HEK293 (cell line): ENCODE data around the gene ITPRID2.

Experiments used
- CTCF ChIA-PET: fragments of 350-600 bp; formaldehyde crosslinking; extraction: SDS; loops from one replicate; lab custom pipeline; 2021; ENCODE audit warnings: antibody characterized with exemption; lab: Yijun Ruan, JAX
- POLR2A ChIA-PET: fragments of 300-600 bp; formaldehyde crosslinking; extraction: SDS; loops from one replicate; lab custom pipeline; 2020; ENCODE audit warnings: antibody characterized with exemption, inconsistent platforms; lab: Yijun Ruan, JAX
- H3K27ac ChIP-seq: fragments of 200-500 bp; sonication (Bioruptor generic); 2 replicates; pipeline ENCODE4 v1.5.1; 2014; ENCODE audit warnings: low read depth, low read length, control low read depth, inconsistent platforms; ENCODE audit errors: extremely low read depth
- H3K36me3 ChIP-seq, 2 experiments: fragments of 200-500 bp in 1 of 2; sonication (Bioruptor generic) in 1 of 2; 1 replicate in 1 of 2; 2 replicates in 1 of 2; pipeline ENCODE4 v1.5.1; 2014 to 2017; ENCODE audit warnings: inconsistent platforms in 2 of 2, low read length in 2 of 2; ENCODE audit not compliant: control insufficient read depth in 2 of 2, insufficient read depth in 1 of 2
- H3K4me1 ChIP-seq: fragments of 200-500 bp; sonication (Bioruptor generic); 2 replicates; pipeline ENCODE4 v1.5.1; 2014; ENCODE audit warnings: mild to moderate bottlenecking, low read length, inconsistent platforms; ENCODE audit not compliant: control insufficient read depth, insufficient read depth
- H3K4me3 ChIP-seq: 2 replicates; pipeline ENCODE4 v1.5.1; 2011; ENCODE audit warnings: low read depth, mild to moderate bottlenecking, control low read depth, low read length, moderate library complexity
- H3K9me3 ChIP-seq: fragments of 200-500 bp; sonication (Bioruptor generic); 2 replicates; pipeline ENCODE4 v1.5.1; 2014; ENCODE audit warnings: low read depth, low read length, inconsistent platforms; ENCODE audit not compliant: control insufficient read depth, insufficient read depth
- CTCF ChIP-seq: fragments of 450-650 bp; formaldehyde crosslinking; IDR thresholded peaks from 2 replicates; pipeline ENCODE4 v1.5.1; 2016; ENCODE audit warnings: missing biosample characterization, missing genetic modification characterization
- IKZF3 ChIP-seq: fragments of 450-650 bp; IDR thresholded peaks from 2 replicates; pipeline ENCODE4 v1.5.0; 2018; ENCODE audit warnings: missing biosample characterization, mild to moderate bottlenecking, missing genetic modification characterization, moderate library complexity
- KLF1 ChIP-seq: fragments of 450-650 bp; formaldehyde crosslinking; IDR thresholded peaks from 2 replicates; pipeline ENCODE4 v1.5.1; 2016; ENCODE audit warnings: missing biosample characterization, missing genetic modification characterization
- KLF10 ChIP-seq: fragments of 450-650 bp; IDR thresholded peaks from 2 replicates; pipeline ENCODE4 v1.5.1; 2018; ENCODE audit warnings: missing biosample characterization, mild to moderate bottlenecking, missing genetic modification characterization
- SALL2 ChIP-seq: fragments of 450-650 bp; formaldehyde crosslinking; IDR thresholded peaks from 2 replicates; pipeline ENCODE4 v1.5.0; 2017; ENCODE audit warnings: missing biosample characterization, mild to moderate bottlenecking, missing genetic modification characterization, borderline replicate concordance
- SETDB1 ChIP-seq: IDR thresholded peaks from one replicate; pipeline ENCODE4 v1.6.1; 2017; ENCODE audit warnings: mild to moderate bottlenecking, low read length, moderate library complexity, mixed read lengths; ENCODE audit not compliant: insufficient read length
- ZNF148 ChIP-seq: fragments of 450-650 bp; formaldehyde crosslinking; IDR thresholded peaks from 2 replicates; pipeline ENCODE4 v1.5.0; 2017; ENCODE audit warnings: missing biosample characterization, missing genetic modification characterization, borderline replicate concordance
- ZNF184 ChIP-seq: fragments of 450-650 bp; IDR thresholded peaks from 2 replicates; pipeline ENCODE4 v1.5.1; 2018; ENCODE audit warnings: missing biosample characterization, mild to moderate bottlenecking, missing genetic modification characterization
- ZNF223 ChIP-seq: fragments of 450-650 bp; formaldehyde crosslinking; IDR thresholded peaks from 2 replicates; pipeline ENCODE4 v1.5.1; 2016; ENCODE audit warnings: missing biosample characterization, missing genetic modification characterization
- ZNF280D ChIP-seq: fragments of 450-650 bp; formaldehyde crosslinking; IDR thresholded peaks from 2 replicates; pipeline ENCODE4 v1.5.1; 2016; ENCODE audit warnings: missing biosample characterization, missing genetic modification characterization
- ZNF324 ChIP-seq: fragments of 450-650 bp; formaldehyde crosslinking; IDR thresholded peaks from 2 replicates; pipeline ENCODE4 v1.5.1; 2016; ENCODE audit warnings: missing biosample characterization, missing genetic modification characterization
- ZNF335 ChIP-seq: fragments of 450-650 bp; formaldehyde crosslinking; conservative IDR thresholded peaks from 2 replicates; pipeline ENCODE4 v1.5.1; 2016; ENCODE audit warnings: missing biosample characterization, missing genetic modification characterization
- ZNF350 ChIP-seq: fragments of 450-650 bp; formaldehyde crosslinking; IDR thresholded peaks from 2 replicates; pipeline ENCODE4 v1.5.0; 2017; ENCODE audit warnings: missing biosample characterization, mild to moderate bottlenecking, missing genetic modification characterization
- ZNF529 ChIP-seq: fragments of 450-650 bp; formaldehyde crosslinking; IDR thresholded peaks from 2 replicates; pipeline ENCODE4 v1.5.1; 2017; ENCODE audit warnings: missing genetic modification characterization, missing biosample characterization; ENCODE audit not compliant: insufficient replicate concordance
- ZNF558 ChIP-seq: fragments of 450-650 bp; formaldehyde crosslinking; IDR thresholded peaks from 2 replicates; pipeline ENCODE4 v1.5.1; 2016; ENCODE audit warnings: missing biosample characterization, missing genetic modification characterization
- ZNF560 ChIP-seq: fragments of 450-650 bp; formaldehyde crosslinking; IDR thresholded peaks from 2 replicates; pipeline ENCODE4 v1.5.1; 2017; ENCODE audit warnings: missing biosample characterization, missing genetic modification characterization, borderline replicate concordance
- ZNF747 ChIP-seq: fragments of 450-650 bp; formaldehyde crosslinking; IDR thresholded peaks from 2 replicates; pipeline ENCODE4 v1.5.1; 2016; ENCODE audit warnings: missing biosample characterization, missing genetic modification characterization
- ZSCAN18 ChIP-seq: fragments of 450-650 bp; formaldehyde crosslinking; IDR thresholded peaks from 2 replicates; pipeline ENCODE4 v1.5.1; 2016; ENCODE audit warnings: missing biosample characterization, missing genetic modification characterization
- ZSCAN5A ChIP-seq: fragments of 450-650 bp; formaldehyde crosslinking; IDR thresholded peaks from 2 replicates; pipeline ENCODE4 v1.5.1; 2016; ENCODE audit warnings: missing biosample characterization, missing genetic modification characterization

ITPRID2 gene

DNA sequence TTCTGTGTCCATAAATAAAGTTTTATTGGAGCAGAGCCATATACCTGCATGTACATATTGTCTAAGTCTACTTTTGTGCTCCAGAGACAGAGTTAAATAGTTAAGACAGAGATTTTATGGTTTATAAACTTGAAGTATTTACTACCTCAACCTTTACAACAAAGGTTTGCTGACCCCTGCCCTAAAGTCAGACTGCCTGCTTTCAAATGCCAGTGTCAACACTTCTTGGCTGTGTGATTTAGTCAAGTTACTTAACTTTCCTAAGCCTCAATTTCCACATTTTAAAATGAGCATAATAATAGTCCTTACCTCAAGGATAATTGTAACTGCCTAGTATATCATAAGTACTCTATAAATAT is 44.4 kb upstream of the ITPRID2 start:
- Histone ChIP-seq H3K4me3 (no peak overlapping the region), H3K36me3 (no peaks in the 10 kb centered on the region), H3K27ac (no peak overlapping the region), H3K4me1 (no peaks in the 10 kb centered on the region), H3K9me3 (no peaks in the 10 kb centered on the region)
- TF ChIP-seq KLF1 (tag by site-specific recombination) (no peak), ZSCAN18 (tag by site-specific recombination) (no peak), ZNF184 (no peak), ZNF529 (no peak), KLF10 (tag by site-specific recombination) (no peak), IKZF3 (tag by site-specific recombination) (no peak), CTCF (no peak), SETDB1 (no peak), ZNF148 (tag by site-specific recombination) (no peak), ZNF350 (tag by site-specific recombination) (no peak), ZNF747 (tag by site-specific recombination) (no peak), ZNF560 (tag by site-specific recombination) (no peak), ZNF280D (no peak), ZNF335 (tag by site-specific recombination) (no peak), ZNF223 (no peak), SALL2 (no peak), ZNF558 (no peak), ZSCAN5A (tag by site-specific recombination) (no peak), ZNF324 (tag by site-specific recombination) (no peak)
- ChIA-PET CTCF (interaction anchor here (0.8 to 1.2 kb wide), 2 partner anchors 13 to 445 kb away, joined by 3 read pairs; no protein-coding TSS in a partner anchor), POLR2A (no interaction called here)
